HUDEP-2 (cell line): ENCODE data around the gene ARMC3.
"Not testable (repeated sequence)": the region's sequence is repeated elsewhere in the genome, so short reads cannot be mapped to it uniquely, and the experiment has no call there.

Experiments
- DNase-seq, 76 experiments: peaks; one replicate each; lab custom pipeline; 2025; ENCODE audit not compliant: unreplicated experiment in 76 of 76; lab: John Stamatoyannopoulos, UW

ARMC3 gene

GRCh38 chr10:23067939-23068775, 140.3 kb downstream of the ARMC3 start:
- peak in 57 of 76 experiments; percentile 4 to 72 (median 41) for DNase-seq

- no peak for DNase-seq
These were observed 141.4 kb downstream of the ARMC3 start for GRCh38 chr10:23069019-23069815.

GRCh38 chr10:23070092-23070912, 142.4 kb downstream of the ARMC3 start:
- not testable (repeated sequence) for DNase-seq

- DNase-seq: no peak
These were observed 143.0 kb downstream of the ARMC3 start for GRCh38 chr10:23070913-23071218.

- DNase-seq: not testable (repeated sequence)
These were observed 144.7 kb downstream of the ARMC3 start for GRCh38 chr10:23072593-23072992.

- DNase-seq: no peak
These were observed 145.7 kb downstream of the ARMC3 start for GRCh38 chr10:23073527-23073926.

GRCh38 chr10:23075672-23076071, 147.8 kb downstream of the ARMC3 start:
- no peak for DNase-seq

GRCh38 chr10:23078114-23078513, 150.3 kb downstream of the ARMC3 start:
- no peak for DNase-seq

- no peak for DNase-seq
These were observed 151.8 kb downstream of the ARMC3 start for GRCh38 chr10:23079700-23080099.

GRCh38 chr10:23080262-23080661, 152.4 kb downstream of the ARMC3 start:
- no peak for DNase-seq

GRCh38 chr10:23081221-23081750, 153.4 kb downstream of the ARMC3 start:
- DNase-seq: no peak

- peak in 4 of 76 experiments; percentile 1 to 24 (median 6) for DNase-seq
These were observed 154.0 kb downstream of the ARMC3 start for GRCh38 chr10:23081891-23082290.
